Mucosa of descending colon (tissue), 3 donors: ENCODE results near the gene UGT3A2. TPM values are rescaled to one million over a fixed set of nuclear protein-coding genes. Genes with fewer than 3 reads are reported as not detected.

Source experiments
- ATAC-seq: fragments of 200-7000 bp; cut with Tn5 transposase; one replicate; pipeline ENCODE4 v1.9.1; 2020; ENCODE audit warnings: mild to moderate bottlenecking, moderate library complexity
- DNase-seq, 3 donors: peaks; one replicate each; pipeline ENCODE4 v3.0.0-alpha.2; 2020
- H3K36me3 ChIP-seq: fragments of 200-600 bp; one replicate; pipeline ENCODE4 v1.8.0; 2021; ENCODE audit warnings: low read depth, mild to moderate bottlenecking
- H3K4me1 ChIP-seq: fragments of 200-600 bp; one replicate; pipeline ENCODE4 v1.8.0; 2021; ENCODE audit warnings: low read depth, mild to moderate bottlenecking
- H3K4me3 ChIP-seq: fragments of 200-600 bp; one replicate; pipeline ENCODE4 v1.8.0; 2021; ENCODE audit warnings: mild to moderate bottlenecking
- H3K9me3 ChIP-seq: fragments of 200-600 bp; one replicate; pipeline ENCODE4 v1.8.0; 2021; ENCODE audit warnings: mild to moderate bottlenecking
- intact Hi-C, 2 donors: fragments of 100-400 bp; cut with DNase I in 1 of 2; cut with micrococcal nuclease in 1 of 2; formaldehyde crosslinking; loops; one replicate each; pipeline versions ENCODE4 v1.11.0 to v1.11.1; 2022; cut with DNase I, micrococcal nuclease
- long read RNA-seq, 2 donors: library from polyadenylated mRNA; unstranded; transcript quantifications; one replicate each; pipeline ENCODE4 v2.0.0, GENCODE V29; 2019 to 2021
- total RNA-seq, 3 donors: library from RNA; stranded (reverse); fragmentation: NEBNext Ultra II Directional in 2 of 3; extraction: Animal tissue kit (Norgen Biotek cat#: 25700) in 2 of 3; gene quantifications; one replicate each; pipeline versions ENCODE4 v1.2.1 to v1.2.4, GENCODE V29; 2021 to 2023
- TF ChIP-seq, protein P1 (sequence below): fragments of 200-600 bp; IDR thresholded peaks from one replicate; pipeline ENCODE4 v1.8.0; 2022; ENCODE audit warnings: antibody characterized with exemption, mild to moderate bottlenecking
- donor health status: DM: no; HTN: no; CAD: no; lungs with moderate emphysema.
- donor health status: DM: no; HTN: no; CAD: no.
- donor health status: DM: no; HTN: yes; CAD: no.

Gene UGT3A2, protein sequence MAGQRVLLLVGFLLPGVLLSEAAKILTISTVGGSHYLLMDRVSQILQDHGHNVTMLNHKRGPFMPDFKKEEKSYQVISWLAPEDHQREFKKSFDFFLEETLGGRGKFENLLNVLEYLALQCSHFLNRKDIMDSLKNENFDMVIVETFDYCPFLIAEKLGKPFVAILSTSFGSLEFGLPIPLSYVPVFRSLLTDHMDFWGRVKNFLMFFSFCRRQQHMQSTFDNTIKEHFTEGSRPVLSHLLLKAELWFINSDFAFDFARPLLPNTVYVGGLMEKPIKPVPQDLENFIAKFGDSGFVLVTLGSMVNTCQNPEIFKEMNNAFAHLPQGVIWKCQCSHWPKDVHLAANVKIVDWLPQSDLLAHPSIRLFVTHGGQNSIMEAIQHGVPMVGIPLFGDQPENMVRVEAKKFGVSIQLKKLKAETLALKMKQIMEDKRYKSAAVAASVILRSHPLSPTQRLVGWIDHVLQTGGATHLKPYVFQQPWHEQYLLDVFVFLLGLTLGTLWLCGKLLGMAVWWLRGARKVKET
- total RNA-seq: under 1 TPM in 1 of 3 donors, not detected in 2; 0.47 TPM
- long read RNA-seq, donor 1, partial matches to known transcripts: 0 of 1 reads
- long read RNA-seq, donor 1, other reads (novel, unspliced or antisense): 0 of 1 reads
- long read RNA-seq, donor 2: 0 reads

DNA sequence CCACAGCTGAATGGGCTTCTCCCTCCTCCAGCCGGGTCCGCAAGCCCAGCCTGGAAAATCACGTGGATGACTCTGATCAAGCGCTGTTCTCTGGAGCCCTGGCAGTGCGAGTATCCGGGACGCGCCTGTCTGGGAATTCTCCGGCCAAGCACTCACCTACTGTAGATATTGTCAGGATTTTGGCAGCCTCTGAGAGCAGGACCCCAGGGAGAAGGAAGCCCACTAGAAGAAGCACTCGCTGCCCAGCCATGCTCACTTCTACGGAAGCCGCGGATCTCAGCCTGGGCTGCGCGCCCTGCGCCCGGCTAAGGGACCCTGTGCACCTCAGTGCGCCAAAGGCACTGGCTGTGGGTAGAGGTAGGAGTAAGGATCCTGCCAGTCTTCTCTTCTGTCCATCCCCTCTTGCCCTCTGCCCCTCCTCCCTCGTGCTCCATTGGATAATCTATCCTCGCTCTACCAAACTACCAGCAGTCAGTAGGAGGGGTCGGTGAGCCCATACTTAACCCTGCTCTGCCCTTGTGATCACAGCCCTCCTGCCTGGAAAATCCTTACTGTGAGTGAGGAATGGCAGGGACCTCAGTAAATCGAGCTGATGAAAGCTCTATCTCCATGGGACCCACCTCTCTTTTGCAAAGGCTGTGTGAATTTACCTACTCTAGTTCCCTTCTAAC is at the start of gene UGT3A2:
Gene UGT3A2, minus strand, starts transcription at position 343 of the 671 bp plus-strand sequence. Its CDS starts 93 bp downstream, at position 250.
- DNase-seq (no peak), ATAC-seq (no peak)
- intact Hi-C loops: no loop called here
- TF ChIP-seq, protein P1, sequence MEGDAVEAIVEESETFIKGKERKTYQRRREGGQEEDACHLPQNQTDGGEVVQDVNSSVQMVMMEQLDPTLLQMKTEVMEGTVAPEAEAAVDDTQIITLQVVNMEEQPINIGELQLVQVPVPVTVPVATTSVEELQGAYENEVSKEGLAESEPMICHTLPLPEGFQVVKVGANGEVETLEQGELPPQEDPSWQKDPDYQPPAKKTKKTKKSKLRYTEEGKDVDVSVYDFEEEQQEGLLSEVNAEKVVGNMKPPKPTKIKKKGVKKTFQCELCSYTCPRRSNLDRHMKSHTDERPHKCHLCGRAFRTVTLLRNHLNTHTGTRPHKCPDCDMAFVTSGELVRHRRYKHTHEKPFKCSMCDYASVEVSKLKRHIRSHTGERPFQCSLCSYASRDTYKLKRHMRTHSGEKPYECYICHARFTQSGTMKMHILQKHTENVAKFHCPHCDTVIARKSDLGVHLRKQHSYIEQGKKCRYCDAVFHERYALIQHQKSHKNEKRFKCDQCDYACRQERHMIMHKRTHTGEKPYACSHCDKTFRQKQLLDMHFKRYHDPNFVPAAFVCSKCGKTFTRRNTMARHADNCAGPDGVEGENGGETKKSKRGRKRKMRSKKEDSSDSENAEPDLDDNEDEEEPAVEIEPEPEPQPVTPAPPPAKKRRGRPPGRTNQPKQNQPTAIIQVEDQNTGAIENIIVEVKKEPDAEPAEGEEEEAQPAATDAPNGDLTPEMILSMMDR: no peak
- H3K4me3 ChIP-seq: no peak within 1 kb of the TSS
- H3K9me3 ChIP-seq: no peaks in the 10 kb centered on the region
- H3K4me1 ChIP-seq: no peaks in the 10 kb centered on the region
- H3K36me3 ChIP-seq: no peaks in the 10 kb centered on the region

DNA sequence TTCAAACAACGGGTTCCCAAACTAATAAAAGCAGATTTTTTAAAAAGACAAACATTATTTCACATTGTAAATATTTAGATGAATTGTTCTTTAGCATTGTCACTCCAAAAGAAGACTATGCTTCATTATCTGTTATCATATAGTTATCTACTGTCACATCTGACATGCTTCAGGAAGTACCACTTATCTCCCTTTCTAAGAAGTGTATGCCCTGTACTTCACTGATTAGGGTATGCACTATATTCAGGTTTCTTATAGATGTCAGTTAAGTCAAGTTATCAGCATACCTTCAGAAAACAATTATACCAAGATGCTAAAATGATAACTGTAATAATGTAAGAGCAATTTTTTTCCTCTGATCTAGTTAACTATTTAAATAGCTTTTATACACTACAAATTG is 44.6 kb upstream of the UGT3A2 start:
- DNase-seq (no peak), ATAC-seq (no peak)
- Histone ChIP-seq H3K4me1 (no peaks in the 10 kb centered on the region), H3K9me3 (no peaks in the 10 kb centered on the region), H3K36me3 (no peaks in the 10 kb centered on the region), H3K4me3 (no peak overlapping the region)
- TF ChIP-seq, protein P1: no peak
- intact Hi-C loops: no loop called here

DNA sequence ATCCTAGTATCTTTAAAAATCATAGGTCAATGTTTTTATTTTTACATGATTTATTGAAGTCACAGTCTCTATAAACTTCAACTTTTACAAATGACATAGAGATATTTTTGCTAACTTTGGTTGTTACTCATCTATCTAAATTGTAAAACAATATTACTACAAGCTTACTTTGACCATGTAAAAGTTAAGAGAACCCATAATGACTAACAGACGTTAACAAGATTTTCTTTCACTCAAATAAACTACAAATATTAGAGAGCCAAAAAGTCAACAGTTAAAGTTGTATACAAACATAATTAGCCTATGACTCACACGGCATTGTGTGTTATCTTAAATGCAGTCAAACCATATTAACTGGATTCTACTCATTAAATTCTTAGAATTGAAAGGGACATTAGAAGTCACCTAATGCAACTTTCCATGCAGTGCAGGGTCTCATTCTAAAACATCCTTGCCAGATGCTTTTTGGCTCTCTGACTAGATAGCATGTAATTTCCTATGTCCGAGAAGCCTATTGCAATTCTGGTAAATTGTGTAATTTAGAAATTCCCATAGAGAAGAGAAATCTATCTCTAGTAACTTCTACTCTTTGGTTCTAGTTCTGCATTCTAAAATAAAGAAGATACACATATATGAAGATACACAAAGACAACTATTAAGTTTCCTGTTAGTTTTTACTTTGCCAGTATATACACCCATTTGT is 42.2 kb upstream of the UGT3A2 start:
- no peak for ATAC-seq
- Histone ChIP-seq H3K4me1 (no peaks in the 10 kb centered on the region), H3K36me3 (peaks cover 9% of the 10 kb centered on the region), H3K4me3 (no peak overlapping the region), H3K9me3 (no peaks in the 10 kb centered on the region)
- intact Hi-C loops: no loop called here
- TF ChIP-seq, protein P1: no peak
- no peak for DNase-seq

DNA sequence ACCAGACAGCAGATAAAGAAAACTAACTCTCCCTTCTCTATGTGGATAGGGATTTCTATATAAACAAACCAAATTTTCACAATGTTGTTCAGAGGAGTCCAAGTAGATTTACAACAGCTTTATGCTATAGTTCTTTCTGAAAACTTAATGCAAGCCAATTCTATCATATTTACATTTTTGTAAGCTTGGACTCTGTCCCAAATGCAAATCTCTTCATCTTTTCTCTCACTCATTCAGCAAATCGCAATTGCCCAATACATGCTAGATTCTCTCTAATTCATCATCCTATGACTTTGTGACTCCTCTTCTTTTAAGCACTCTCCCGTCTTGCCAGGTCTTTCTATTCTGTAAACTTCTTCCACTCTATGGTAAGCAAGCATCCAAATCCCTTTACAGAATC is 39.1 kb upstream of the UGT3A2 start:
- H3K4me3 ChIP-seq: no peak overlapping the region
- H3K36me3 ChIP-seq: peaks cover 9% of the 10 kb centered on the region
- TF ChIP-seq, protein P1: no peak
- H3K9me3 ChIP-seq: no peaks in the 10 kb centered on the region
- ATAC-seq: no peak
- DNase-seq: no peak
- no peaks in the 10 kb centered on the region for H3K4me1 ChIP-seq
- intact Hi-C loops: no loop called here

DNA sequence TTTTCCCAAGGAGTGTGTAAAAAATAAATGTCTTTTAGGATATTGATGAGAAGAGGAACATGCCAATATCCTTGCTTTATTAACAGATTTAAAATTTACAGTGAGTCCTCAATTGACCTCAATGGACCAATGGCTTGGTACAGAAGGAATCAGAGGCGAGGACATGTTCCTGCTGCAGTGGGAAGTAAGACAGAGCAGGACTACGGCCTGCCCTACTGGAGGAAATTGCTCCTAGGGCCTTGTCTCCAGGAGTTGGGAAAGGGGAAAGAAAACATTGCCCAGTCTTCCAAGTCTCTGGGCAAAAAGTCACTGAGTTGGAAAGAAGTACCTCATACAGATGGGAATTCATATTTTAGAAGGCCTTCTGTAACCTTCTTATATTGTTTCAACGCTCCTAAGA is 33.1 kb upstream of the UGT3A2 start:
- H3K36me3 ChIP-seq: peaks cover 6% of the 10 kb centered on the region

More for the DNA sequence above, 33.1 kb upstream of the UGT3A2 start:
- Histone ChIP-seq H3K4me1 (no peaks in the 10 kb centered on the region), H3K4me3 (no peak overlapping the region), H3K9me3 (no peaks in the 10 kb centered on the region)
- intact Hi-C loops: no loop called here
- DNase-seq (no peak), ATAC-seq (no peak)
- TF ChIP-seq, protein P1: no peak
